AG04449 (cell line): ENCODE data around the gene NTRK3.

Experiments
- CTCF ChIA-PET: fragments of 350-600 bp; formaldehyde crosslinking; extraction: SDS; loops from one replicate; lab custom pipeline; 2021; ENCODE audit warnings: antibody characterized with exemption; lab: Yijun Ruan, JAX
- POLR2A ChIA-PET: fragments of 400-600, 350-600 bp; formaldehyde crosslinking; extraction: SDS; loops from one replicate; lab custom pipeline; 2020; ENCODE audit warnings: antibody characterized with exemption, inconsistent platforms; lab: Yijun Ruan, JAX
- DNase-seq: peaks from one replicate; pipeline ENCODE4 v3.0.0-alpha.2; 2010; ENCODE audit warnings: low read depth, low spot score
- H3K4me3 ChIP-seq: 2 replicates; pipeline ENCODE4 v1.5.1; 2011; ENCODE audit warnings: low read depth, mild to moderate bottlenecking, control low read depth, low read length
- CTCF ChIP-seq: IDR thresholded peaks from one replicate; pipeline ENCODE4 v1.5.1; 2011; ENCODE audit warnings: mild to moderate bottlenecking, moderate library complexity, low read length, control low read depth, inconsistent platforms; ENCODE audit not compliant: insufficient read depth; ENCODE audit errors: missing control alignments

The NTRK3 gene

GRCh38 chr15:87917480-87917879, 339.1 kb downstream of the NTRK3 start:
- ChIA-PET POLR2A (no interaction called here), CTCF (no interaction called here)
- TF ChIP-seq CTCF = no peak
- H3K4me3 ChIP-seq = no peak overlapping the region
- no peak for DNase-seq

GRCh38 chr15:87916208-87916607, 340.3 kb downstream of the NTRK3 start:
- no peak for TF ChIP-seq CTCF
- no peak overlapping the region for H3K4me3 ChIP-seq
- ChIA-PET CTCF (no interaction called here), POLR2A (no interaction called here)
- DNase-seq = no peak

GRCh38 chr15:87910301-87910700, 346.2 kb downstream of the NTRK3 start:
- TF ChIP-seq CTCF = no peak
- ChIA-PET POLR2A (no interaction called here), CTCF (no interaction called here)
- H3K4me3 ChIP-seq = no peak overlapping the region
- no peak for DNase-seq

- no peak for TF ChIP-seq CTCF
- H3K4me3 ChIP-seq = no peak overlapping the region
- ChIA-PET POLR2A (no interaction called here), CTCF (no interaction called here)
- no peak for DNase-seq
These were observed 348.7 kb downstream of the NTRK3 start for GRCh38 chr15:87907676-87908446.

GRCh38 chr15:87906444-87906843, 350.1 kb downstream of the NTRK3 start:
- CTCF ChIA-PET = no interaction called here
- no peak for DNase-seq
- TF ChIP-seq CTCF = no peak
- POLR2A ChIA-PET = no interaction called here
- no peak overlapping the region for H3K4me3 ChIP-seq

GRCh38 chr15:87902772-87903426, 353.6 kb downstream of the NTRK3 start:
- DNase-seq = no peak
- H3K4me3 ChIP-seq = no peak overlapping the region
- no peak for TF ChIP-seq CTCF
- POLR2A ChIA-PET = no interaction called here
- CTCF ChIA-PET = no interaction called here
